MM.1S (cell line): ENCODE data around the gene ASPHD2.

ENCODE experiments used
- EZH2 ChIP-seq: fragments of 300-600 bp; sonication (generic); optimal IDR thresholded peaks from 2 replicates; pipeline ENCODE3; 2017; ENCODE audit warnings: low read depth, mild to moderate bottlenecking, antibody characterized with exemption, low read length, mixed read lengths
- EZH2phosphoT487 ChIP-seq: fragments of 300-600 bp; sonication (generic); IDR thresholded peaks from 2 replicates; pipeline ENCODE4 v1.6.1; 2018; ENCODE audit warnings: antibody characterized with exemption, low read length
- TF ChIP-seq, protein P1 (sequence below): fragments of 300-600 bp; sonication (generic); IDR thresholded peaks from 2 replicates; pipeline ENCODE4 v1.5.1; 2016; ENCODE audit warnings: antibody characterized with exemption, low read length, mixed read lengths

- TF ChIP-seq, protein P1, sequence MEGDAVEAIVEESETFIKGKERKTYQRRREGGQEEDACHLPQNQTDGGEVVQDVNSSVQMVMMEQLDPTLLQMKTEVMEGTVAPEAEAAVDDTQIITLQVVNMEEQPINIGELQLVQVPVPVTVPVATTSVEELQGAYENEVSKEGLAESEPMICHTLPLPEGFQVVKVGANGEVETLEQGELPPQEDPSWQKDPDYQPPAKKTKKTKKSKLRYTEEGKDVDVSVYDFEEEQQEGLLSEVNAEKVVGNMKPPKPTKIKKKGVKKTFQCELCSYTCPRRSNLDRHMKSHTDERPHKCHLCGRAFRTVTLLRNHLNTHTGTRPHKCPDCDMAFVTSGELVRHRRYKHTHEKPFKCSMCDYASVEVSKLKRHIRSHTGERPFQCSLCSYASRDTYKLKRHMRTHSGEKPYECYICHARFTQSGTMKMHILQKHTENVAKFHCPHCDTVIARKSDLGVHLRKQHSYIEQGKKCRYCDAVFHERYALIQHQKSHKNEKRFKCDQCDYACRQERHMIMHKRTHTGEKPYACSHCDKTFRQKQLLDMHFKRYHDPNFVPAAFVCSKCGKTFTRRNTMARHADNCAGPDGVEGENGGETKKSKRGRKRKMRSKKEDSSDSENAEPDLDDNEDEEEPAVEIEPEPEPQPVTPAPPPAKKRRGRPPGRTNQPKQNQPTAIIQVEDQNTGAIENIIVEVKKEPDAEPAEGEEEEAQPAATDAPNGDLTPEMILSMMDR, result no peak
- TF ChIP-seq EZH2, result no peak
- TF ChIP-seq EZH2phosphoT487, result no peak
These were observed 15.7 kb downstream of the ASPHD2 start for GRCh38 chr22:26444777-26445176.
